ENCODE results near the gene TRIB2.
"Not testable (repeated sequence)": the region's sequence is repeated elsewhere in the genome, so short reads cannot be mapped to it uniquely, and the experiment has no call there.

Gene TRIB2

DNA sequence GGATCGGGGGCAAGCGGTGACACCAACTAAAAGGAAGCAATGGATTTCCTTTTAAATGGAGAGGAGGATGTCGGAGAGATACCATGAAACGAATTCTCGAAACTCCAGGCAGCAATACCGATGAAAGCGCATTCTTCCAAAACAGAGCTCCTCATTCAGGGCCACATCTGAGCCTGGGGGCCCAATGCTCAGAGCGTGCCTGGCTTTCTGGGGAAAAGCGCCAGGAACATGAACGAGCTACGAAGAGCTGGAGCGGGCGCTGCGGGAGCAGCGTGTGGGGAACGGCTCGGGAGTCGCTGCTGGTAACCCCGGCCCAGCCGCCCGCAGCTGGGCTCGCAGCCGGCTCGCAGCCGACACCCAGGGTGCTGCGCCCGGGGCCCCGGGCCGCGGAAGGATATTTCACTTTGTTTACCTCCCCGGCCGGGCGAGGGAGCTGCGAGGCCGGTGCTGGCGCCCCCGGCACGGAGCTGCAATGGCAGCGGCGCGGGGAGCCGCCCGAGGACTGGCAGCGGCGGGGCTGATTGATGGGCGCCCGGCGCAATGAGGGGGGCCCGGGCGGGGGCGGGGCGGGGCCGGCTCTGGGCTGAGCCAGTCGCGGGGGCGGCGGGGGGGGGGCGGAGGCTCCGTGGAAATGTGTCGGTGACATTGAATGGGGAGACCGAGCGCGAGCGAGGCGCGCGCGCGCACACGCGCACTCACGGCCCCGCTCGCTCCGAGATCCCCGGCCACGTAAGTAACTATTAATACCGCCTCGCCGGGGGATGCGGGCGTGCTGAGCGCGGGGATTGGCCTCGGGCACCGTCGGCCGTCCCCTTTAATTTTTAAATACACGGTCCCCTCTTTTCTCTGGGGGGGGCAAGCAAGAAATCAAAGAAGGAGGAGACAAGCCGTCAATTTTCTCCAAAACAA lies at the start of gene TRIB2:
TRIB2 (plus strand) TSS at position 655 of the 909 bp plus-strand sequence. CDS start 1,372 bp downstream, outside the sequence.
- DNase-seq = peak; percentile 72 to 88 (median 74)

GRCh38 chr2:12669036-12669435 lies 47.7 kb upstream of the TRIB2 start:
- DNase-seq = no peak

DNA sequence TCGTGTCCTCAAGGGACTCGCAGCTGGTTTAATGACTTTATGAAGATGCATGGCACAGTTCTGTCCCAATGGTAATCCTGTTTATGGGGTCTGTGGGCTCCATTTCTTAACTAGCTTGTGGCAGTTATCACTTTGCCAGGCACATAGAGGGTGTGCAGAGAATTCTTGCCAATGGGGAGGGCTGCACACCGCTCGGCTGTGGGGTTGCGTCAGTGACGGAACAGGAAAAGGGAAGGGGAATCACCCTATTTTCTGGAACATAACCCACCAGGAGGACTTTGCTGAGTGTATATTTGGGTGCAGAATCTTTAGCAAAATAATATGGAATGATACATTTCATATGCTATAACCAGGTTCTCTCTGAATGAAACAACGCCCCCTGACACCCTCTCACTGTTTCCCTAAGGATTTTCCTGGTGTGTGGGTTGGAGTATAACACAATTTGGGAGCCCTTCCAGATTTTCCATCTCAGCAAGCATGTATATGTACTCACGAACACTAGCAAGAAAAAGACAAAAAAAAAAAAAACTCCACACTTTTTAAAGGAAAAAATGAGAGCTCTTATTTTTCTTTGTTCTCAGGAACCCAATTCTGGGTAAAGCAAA lies 43.9 kb upstream of the TRIB2 start:
- DNase-seq = no peak

- no peak for DNase-seq
Measured at GRCh38 chr2:12674644-12675328, 42.0 kb upstream of the TRIB2 start.

GRCh38 chr2:12675352-12675795 lies 41.4 kb upstream of the TRIB2 start:
- DNase-seq = peak; percentile 53 to 61 (median 56)

DNA sequence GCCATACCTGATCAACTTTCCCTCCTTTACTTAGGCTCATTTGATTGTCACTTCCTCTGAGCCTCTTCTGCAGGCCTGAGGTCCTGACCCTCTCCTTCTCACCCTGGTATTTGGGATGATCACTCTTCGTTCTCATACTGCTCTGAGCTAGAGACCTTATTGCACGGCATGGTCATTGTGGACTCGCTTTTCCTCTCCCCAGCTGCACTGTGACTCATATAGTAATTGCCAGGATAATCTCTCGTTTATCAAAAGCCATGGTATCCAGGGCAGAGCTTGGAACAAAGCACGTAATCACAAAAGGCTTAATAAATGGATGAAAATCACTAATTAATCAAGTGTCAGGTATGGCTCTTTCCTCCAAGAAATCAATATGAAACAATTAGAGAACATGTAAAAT lies 40.9 kb upstream of the TRIB2 start:
- DNase-seq = no peak

DNA sequence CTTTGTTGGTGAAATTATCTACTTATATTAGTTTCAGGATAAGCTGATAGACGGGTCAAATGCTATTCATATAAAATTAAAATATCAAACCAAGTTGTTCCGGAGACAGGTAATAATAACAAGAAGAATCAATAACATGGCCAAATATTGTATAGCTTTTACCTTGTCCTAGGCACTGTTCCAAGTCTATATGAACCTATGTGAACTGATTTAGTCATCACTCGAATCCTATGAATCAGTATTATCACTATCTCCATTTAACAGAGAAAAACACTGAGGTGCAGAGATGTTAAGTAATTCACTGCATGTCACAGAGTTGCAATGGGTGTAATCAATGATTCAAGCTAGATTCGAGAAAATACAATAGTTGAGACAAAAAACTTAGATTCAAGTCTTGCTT lies 40.0 kb upstream of the TRIB2 start:
- no peak for DNase-seq

- no peak for DNase-seq
Measured at GRCh38 chr2:12678186-12678585, 38.5 kb upstream of the TRIB2 start.

DNA sequence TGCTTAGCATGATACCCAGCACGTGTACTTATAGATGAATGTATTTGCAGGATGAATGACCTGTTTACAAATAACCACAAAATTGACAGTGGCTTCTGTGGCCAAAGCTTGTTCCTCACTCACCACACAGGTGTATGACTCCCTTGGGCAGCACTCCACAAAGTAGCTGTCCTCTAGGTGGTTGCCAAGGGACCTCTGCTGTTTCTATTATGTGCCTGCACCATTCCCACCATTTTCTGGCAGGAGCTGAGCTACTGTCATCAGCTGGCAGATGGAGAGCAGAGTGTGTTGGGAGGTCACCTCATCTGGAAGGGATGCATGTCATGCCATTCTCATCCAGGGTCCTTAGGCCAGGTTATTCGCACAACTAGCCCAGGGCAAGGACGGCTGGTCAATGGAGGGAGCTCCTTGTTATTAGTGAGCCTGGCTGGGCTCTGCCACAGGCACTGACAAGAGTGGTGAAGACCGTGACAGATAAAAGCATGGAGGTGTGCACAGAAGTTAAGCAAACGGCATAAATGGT lies 37.1 kb upstream of the TRIB2 start:
- DNase-seq = no peak

DNA sequence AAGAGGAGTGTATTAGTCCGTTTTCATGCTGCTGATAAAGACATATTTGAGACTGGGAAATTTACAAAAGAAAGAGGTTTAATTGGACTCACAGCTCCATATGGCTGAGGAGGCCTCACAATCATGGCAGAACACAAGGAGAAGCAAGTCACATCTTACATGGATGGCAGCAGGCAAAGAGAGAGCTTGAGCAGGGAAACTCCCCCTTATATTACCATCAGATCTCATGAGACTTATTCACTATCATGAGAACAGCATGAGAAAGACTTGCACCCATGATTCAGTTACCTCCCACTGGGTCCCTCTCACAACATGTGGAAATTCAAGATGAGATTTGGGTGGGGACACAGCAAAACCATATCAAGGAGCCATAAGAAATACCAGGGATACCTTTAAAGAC lies 36.6 kb upstream of the TRIB2 start:
- DNase-seq = not testable (repeated sequence)

GRCh38 chr2:12682017-12682416 lies 34.7 kb upstream of the TRIB2 start:
- DNase-seq = no peak

- DNase-seq = no peak
Measured at GRCh38 chr2:12683457-12684100, 33.2 kb upstream of the TRIB2 start.

DNA sequence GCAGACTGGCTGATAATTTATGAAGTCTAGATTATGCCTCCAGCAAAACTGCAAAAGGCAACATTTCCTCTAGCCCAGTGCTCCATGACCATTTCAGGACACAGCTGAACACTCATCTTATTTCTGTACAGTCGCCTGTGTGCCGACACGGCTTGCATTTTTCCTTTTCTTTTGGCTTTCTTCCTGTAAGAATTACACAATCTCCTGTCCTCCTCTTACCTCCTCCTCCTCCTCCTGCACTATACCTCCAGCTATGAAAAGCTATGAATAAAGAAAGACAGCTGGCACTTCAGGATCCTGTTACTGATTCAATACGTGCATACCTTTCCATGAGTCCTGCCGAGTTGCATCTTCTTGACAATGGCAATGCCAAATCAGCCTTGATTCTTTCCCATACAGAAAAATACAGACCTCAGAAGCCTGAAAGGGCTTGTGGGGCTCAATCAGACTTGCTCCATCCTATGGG lies 32.2 kb upstream of the TRIB2 start:
- no peak for DNase-seq

DNA sequence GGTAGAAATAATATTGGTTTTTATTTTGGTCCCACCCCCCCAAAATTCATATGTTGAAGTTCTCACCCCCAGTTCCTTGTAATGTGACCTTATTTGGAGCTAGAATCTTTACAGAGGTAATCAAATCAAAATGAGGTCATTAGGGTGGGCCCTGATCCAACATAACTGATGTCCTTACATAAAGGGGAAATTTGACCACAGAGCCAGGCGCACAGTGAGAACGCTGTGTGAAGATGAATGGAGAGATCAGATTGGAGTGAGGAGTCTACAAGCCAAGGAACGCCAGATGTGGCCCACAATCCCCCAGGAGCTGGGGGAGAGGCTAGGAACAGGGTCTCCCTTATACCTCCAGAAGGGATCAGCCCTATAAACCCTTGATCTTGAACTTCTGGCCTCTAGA lies 31.6 kb upstream of the TRIB2 start:
- DNase-seq = no peak

GRCh38 chr2:12685956-12686355 lies 30.8 kb upstream of the TRIB2 start:
- DNase-seq = no peak

GRCh38 chr2:12686708-12687283 lies 29.9 kb upstream of the TRIB2 start:
- DNase-seq = peak in 1 of 3 donors; percentile 16

DNA sequence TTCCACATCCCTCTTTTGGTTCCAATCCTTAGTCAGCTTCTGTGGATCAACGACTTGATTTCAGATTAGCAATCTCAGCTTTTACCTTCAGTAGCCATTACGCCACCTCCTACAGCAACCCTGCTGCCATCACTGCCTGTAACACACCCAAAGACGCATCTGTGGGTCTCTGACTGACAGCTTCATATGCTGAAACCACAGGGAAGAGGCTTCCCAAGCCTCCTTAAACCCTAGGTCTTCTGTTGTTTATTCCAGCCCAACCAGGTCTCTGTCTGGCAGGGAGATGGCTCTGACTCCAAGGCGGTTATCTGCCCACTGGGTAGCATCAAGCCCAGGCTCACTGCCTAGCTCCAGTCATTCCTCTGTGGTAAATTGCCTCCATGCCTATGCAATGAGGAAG lies 28.6 kb upstream of the TRIB2 start:
- DNase-seq = peak in 1 of 3 donors; percentile 5

- DNase-seq = no peak
Measured at GRCh38 chr2:12688893-12689292, 27.8 kb upstream of the TRIB2 start.

DNA sequence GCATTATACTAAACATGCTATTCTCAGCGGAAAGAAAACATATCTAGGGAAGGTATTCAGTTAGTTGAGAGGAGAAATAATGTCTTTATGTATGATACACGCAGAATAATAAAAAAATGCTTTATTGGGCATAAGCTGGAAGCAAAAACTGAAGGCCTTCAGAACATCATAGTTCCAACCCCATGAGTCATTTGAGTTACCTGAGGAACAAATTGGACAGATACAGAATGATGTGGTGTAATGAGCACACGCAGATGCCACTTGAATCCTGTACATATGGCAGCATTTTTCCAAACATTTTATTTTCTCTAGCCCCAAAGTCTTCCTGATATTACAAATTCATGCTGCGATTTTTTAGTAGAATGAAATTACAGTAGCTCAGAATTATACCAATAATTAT lies 23.2 kb upstream of the TRIB2 start:
- DNase-seq = no peak

DNA sequence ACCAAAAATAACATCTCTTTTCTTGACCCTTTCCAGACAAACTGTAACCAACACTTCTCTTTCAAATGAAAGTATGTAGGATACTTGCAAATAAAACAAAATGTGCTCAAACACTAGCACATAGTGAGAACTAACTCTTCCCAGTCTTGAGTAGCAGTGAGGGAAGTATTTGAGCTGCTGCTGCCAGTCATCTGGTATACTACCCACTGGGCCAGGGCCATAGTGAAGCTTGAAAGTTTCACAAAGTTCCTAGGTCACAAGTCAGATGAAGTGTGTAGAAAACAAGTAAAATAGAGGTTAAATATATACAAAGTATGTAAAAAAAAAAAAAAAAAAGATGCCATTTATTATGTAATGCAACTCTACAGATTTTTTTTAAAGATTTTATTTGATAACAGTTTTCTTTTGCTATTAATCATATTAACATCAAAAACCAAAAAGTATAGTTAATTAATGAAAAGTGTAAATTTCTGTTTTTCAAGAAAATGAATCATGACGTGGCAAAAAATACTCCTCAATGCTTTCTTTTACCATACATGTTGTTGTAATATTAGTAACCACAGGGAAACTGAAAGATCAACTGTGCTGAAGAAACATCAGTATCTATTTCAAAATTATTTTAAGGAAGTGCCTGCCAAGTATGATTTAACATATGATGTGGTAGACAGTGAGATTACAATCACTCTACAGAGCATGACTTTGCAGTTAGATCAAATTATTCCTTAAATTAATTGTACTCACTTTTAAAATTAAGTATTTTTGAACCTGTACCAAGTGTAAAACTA lies 21.6 kb upstream of the TRIB2 start:
- DNase-seq = peak; percentile 46 to 90 (median 86)

- DNase-seq = no peak
Measured at GRCh38 chr2:12697617-12698016, 19.1 kb upstream of the TRIB2 start.
